HG03558 (cell line): ENCODE measurements around the gene HTRA3.

ENCODE experiments used
- ATAC-seq: cut with Tn5 transposase; IDR thresholded peaks from one replicate; pipeline ENCODE4 v1.9.1; 2021; ENCODE audit warnings: moderate number of reproducible peaks; ENCODE audit not compliant: unreplicated experiment; ENCODE audit errors: extremely low read depth

The HTRA3 gene

GRCh38 chr4:8245884-8246833 lies 23.4 kb upstream of the HTRA3 start:
- ATAC-seq: no peak

GRCh38 chr4:8247047-8247930 lies 22.3 kb upstream of the HTRA3 start:
- ATAC-seq: no peak

GRCh38 chr4:8248091-8248490 lies 21.5 kb upstream of the HTRA3 start:
- ATAC-seq: no peak

- ATAC-seq: no peak
These were observed 19.3 kb upstream of the HTRA3 start for GRCh38 chr4:8250227-8250626.

GRCh38 chr4:8250637-8251036 lies 18.9 kb upstream of the HTRA3 start:
- ATAC-seq: no peak

- ATAC-seq: no peak
These were observed 18.3 kb upstream of the HTRA3 start for GRCh38 chr4:8251110-8251883.

GRCh38 chr4:8252301-8253173 lies 17.0 kb upstream of the HTRA3 start:
- no peak for ATAC-seq

- ATAC-seq: no peak
These were observed 15.5 kb upstream of the HTRA3 start for GRCh38 chr4:8254076-8254475.

GRCh38 chr4:8255698-8256441 lies 13.7 kb upstream of the HTRA3 start:
- no peak for ATAC-seq

GRCh38 chr4:8257854-8258253 lies 11.7 kb upstream of the HTRA3 start:
- no peak for ATAC-seq

GRCh38 chr4:8258552-8259212 lies 10.9 kb upstream of the HTRA3 start:
- no peak for ATAC-seq

- ATAC-seq: no peak
These were observed 9.7 kb upstream of the HTRA3 start for GRCh38 chr4:8259743-8260430.

GRCh38 chr4:8260656-8261111 lies 8.9 kb upstream of the HTRA3 start:
- ATAC-seq: no peak

- ATAC-seq: no peak
These were observed 7.6 kb upstream of the HTRA3 start for GRCh38 chr4:8261851-8262535.

GRCh38 chr4:8262637-8263322 lies 6.8 kb upstream of the HTRA3 start:
- ATAC-seq: no peak

- no peak for ATAC-seq
These were observed 6.2 kb upstream of the HTRA3 start for GRCh38 chr4:8263397-8263796.
